SJCRH30 (cell line): ENCODE data around the gene RPAIN. TPM values are rescaled to one million over a fixed set of nuclear protein-coding genes. Genes with fewer than 3 reads are reported as not detected.

Source experiments
- DNase-seq, 2 experiments: peaks; one replicate each; pipeline ENCODE4 v3.0.0-alpha.2; 2015 to 2020
- H3K27ac ChIP-seq: fragments of 250-450 bp; sonication (Bioruptor Pico); 2 replicates; pipeline ENCODE4 v1.5.1; 2020; ENCODE audit warnings: mild to moderate bottlenecking, moderate library complexity
- H3K27me3 ChIP-seq: fragments of 250-450 bp; sonication (Bioruptor Pico); 2 replicates; pipeline ENCODE4 v1.5.1; 2020; ENCODE audit warnings: mild to moderate bottlenecking, moderate library complexity
- H3K36me3 ChIP-seq: fragments of 250-450 bp; sonication (Bioruptor Pico); 2 replicates; pipeline ENCODE4 v1.5.1; 2020; ENCODE audit warnings: mild to moderate bottlenecking, moderate library complexity
- H3K4me1 ChIP-seq: fragments of 250-450 bp; sonication (Bioruptor Pico); 2 replicates; pipeline ENCODE4 v1.5.1; 2020; ENCODE audit warnings: mild to moderate bottlenecking, moderate library complexity
- H3K4me3 ChIP-seq: fragments of 250-450 bp; sonication (Bioruptor Pico); 2 replicates; pipeline ENCODE4 v1.5.1; 2020; ENCODE audit warnings: mild to moderate bottlenecking, moderate library complexity
- H3K9me3 ChIP-seq: fragments of 250-450 bp; sonication (Bioruptor Pico); replicated peaks from 2 replicates; pipeline ENCODE4 v1.5.1; 2020; ENCODE audit warnings: mild to moderate bottlenecking, moderate library complexity
- total RNA-seq: library from RNA; depleted of rRNA; stranded (reverse); fragments of >200 nt; shearing (Covaris generic); gene quantifications from 2 replicates; pipeline ENCODE4 v1.2.3, GENCODE V29; 2014; rRNA removed

RPAIN gene, protein sequence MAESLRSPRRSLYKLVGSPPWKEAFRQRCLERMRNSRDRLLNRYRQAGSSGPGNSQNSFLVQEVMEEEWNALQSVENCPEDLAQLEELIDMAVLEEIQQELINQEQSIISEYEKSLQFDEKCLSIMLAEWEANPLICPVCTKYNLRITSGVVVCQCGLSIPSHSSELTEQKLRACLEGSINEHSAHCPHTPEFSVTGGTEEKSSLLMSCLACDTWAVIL
- total RNA-seq: 36.1 and 40.1 TPM in 2 replicates

DNA sequence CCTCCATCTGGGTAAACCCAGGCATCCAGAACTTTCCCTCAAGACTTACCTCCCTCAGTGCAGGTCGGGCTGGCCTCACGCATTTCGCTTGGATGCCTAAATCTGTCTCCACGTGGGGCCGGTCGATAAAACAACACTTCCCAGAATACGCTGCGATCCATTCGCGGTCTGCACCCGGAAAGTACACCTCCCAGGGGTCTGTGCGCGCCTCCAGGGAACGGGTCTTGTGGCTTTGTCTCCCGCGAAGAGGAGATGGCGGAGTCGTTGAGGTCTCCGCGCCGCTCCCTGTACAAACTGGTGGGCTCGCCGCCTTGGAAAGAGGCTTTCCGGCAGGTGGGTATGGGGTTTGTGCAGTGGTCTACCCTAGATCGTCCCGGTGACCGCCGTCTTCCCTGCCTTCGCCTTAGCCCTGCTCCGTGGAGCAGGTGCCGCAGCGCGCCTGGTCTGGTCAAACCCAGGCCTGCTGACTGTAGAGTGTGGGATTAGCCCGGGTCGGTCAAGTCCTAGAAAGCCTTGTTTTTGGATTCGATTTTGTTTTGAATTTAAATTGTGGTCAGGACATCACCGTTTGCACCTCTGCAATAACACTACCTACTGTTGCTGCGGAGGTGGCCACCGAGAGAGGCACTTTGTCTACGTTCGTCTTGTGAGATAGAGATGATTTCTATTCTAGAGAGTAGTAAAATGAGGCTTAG lies at the start of gene RPAIN:
Gene RPAIN (plus strand): TSS at position 224 of the 695 bp plus-strand sequence. CDS start 29 bp downstream, at position 253.
- H3K9me3 ChIP-seq: no peaks in the 10 kb centered on the region

DNA sequence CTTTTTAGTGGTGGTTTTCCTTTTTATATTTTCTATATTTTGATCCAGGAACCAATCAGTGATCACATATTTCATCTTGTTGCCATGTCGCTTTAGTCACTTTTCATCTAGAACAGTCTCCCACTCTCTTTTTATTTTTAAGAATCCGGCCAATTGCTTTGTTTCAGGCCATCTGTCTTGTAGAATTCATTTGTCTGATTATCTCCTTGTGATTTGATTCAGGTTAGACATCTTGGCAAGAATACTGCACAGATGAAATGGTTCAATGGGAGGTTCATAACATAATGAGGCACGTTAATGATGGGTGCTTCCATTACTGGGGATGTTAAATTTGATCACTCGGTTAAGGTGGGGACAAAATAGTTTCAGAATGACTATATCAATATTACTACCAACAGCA lies 49.6 kb upstream of the RPAIN start:
- H3K4me3 ChIP-seq: no peak overlapping the region
- H3K4me1 ChIP-seq: no peaks in the 10 kb centered on the region
- no peak overlapping the region for H3K27ac ChIP-seq
- H3K9me3 ChIP-seq: no peaks in the 10 kb centered on the region
- H3K27me3 ChIP-seq: no peaks in the 10 kb centered on the region
- H3K36me3 ChIP-seq: peaks cover 12% of the 10 kb centered on the region; the same call in 1 of the 2 replicates
- DNase-seq: no peak

More for the DNA sequence above, at the start of gene RPAIN:
- peak within 1 kb of the TSS; percentile 81 for H3K4me3 ChIP-seq
- H3K4me1 ChIP-seq: no peaks in the 10 kb centered on the region
- no peaks in the 10 kb centered on the region for H3K27me3 ChIP-seq
- peaks cover 16% of the 10 kb centered on the region for H3K36me3 ChIP-seq
- H3K27ac ChIP-seq: peak within 1 kb of the TSS; percentile 72
- peak; percentile 80 to 85 for DNase-seq

DNA sequence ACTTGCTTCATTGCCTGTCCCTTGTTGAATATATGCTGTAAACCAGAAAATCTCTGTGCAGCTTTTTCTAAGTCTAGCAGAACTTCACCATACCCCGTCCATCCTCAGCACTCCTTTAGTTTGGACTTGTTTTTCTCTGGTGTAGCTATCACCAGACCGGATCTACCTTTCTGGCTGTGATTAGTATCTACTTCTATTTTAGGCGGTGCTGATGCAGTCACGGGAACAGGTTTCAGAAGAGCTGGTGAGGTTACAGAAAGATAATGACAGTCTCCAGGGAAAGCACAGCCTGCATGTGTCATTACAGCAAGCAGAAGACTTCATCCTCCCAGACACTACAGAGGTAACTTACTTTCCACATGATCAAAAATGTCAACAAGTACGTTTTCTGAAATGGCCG lies 46.9 kb upstream of the RPAIN start:
- Histone ChIP-seq H3K9me3 (no peaks in the 10 kb centered on the region), H3K36me3 (peaks cover 11% of the 10 kb centered on the region; the same call in 1 of the 2 replicates)

DNA sequence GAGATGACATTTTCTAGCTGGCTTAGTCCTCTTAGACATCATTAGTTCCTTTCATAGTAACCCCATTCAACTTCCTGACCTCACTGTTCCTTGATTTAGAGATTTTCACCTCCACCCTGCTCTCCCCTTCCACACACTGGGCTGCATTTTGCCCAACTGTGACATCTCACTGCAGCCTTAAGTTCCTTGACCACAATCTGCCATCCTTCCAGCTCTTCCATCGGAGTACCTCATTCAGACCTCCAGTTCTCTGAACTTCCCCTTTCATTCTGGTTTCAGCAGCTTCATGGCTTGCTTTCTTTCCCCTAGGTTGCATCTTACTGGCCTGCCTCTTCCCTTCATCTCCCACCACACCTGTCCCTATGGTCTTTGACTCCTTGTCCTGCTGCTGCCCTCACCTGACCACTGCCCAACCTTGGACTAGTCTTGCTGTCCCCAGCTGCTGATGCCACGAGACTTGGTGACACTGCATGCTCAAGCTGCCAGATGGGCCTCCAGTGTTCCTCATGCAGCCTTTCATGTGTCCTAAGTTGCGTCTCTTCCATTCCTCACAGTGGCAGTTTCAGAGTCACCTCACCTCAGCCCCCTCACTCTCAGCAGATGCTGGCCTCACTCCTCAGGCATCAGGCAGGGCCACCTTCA lies 41.3 kb upstream of the RPAIN start:
- peaks cover 24% of the 10 kb centered on the region for H3K36me3 ChIP-seq
- no peaks in the 10 kb centered on the region for H3K4me1 ChIP-seq
- H3K4me3 ChIP-seq: no peak overlapping the region
- no peaks in the 10 kb centered on the region for H3K9me3 ChIP-seq
- no peaks in the 10 kb centered on the region for H3K27me3 ChIP-seq
- no peak for DNase-seq
- no peak overlapping the region for H3K27ac ChIP-seq

More for the DNA sequence above, 46.9 kb upstream of the RPAIN start:
- no peak overlapping the region for H3K4me3 ChIP-seq
- no peaks in the 10 kb centered on the region for H3K4me1 ChIP-seq
- no peak overlapping the region for H3K27ac ChIP-seq
- DNase-seq: no peak
- H3K27me3 ChIP-seq: no peaks in the 10 kb centered on the region

DNA sequence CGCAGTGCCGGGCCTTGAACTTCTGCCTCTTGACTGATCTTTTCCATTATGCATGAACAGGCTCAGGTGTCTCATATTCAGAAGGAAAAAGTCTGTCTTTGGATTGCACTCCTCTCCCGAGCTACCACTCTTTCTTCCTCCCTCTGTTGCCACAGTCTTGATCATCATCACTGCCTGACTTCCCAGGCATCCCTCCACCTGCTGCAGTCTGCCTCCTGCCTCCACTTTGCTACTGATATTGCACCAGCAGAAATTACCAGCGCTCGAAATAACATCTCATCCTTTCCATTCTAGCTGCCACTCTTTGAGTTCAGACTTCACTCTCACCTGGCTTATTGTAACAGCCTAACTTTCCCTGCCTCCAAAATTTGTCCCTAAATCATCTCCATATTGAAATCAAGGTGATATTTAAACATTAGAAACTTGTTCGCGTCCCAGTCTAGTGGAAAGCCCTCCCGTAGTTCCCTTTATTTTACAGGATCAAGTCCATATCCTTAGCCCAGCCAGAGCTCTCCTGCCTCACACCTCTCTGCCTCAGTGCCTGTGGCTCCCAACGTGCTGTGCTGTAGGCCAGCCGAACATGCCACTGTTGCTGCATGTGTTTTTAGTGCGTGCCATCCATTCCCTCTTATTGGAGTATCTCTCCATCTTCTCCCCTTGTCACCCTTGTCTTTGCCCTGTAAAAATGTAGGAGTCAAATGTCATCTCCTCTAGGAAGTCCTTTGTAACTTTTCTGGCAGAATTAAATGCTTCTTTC lies 40.5 kb upstream of the RPAIN start:
- Histone ChIP-seq H3K27ac (no peak overlapping the region), H3K27me3 (no peaks in the 10 kb centered on the region), H3K4me3 (no peak overlapping the region), H3K4me1 (no peaks in the 10 kb centered on the region), H3K36me3 (peaks cover 31% of the 10 kb centered on the region), H3K9me3 (no peaks in the 10 kb centered on the region)
- DNase-seq: no peak

DNA sequence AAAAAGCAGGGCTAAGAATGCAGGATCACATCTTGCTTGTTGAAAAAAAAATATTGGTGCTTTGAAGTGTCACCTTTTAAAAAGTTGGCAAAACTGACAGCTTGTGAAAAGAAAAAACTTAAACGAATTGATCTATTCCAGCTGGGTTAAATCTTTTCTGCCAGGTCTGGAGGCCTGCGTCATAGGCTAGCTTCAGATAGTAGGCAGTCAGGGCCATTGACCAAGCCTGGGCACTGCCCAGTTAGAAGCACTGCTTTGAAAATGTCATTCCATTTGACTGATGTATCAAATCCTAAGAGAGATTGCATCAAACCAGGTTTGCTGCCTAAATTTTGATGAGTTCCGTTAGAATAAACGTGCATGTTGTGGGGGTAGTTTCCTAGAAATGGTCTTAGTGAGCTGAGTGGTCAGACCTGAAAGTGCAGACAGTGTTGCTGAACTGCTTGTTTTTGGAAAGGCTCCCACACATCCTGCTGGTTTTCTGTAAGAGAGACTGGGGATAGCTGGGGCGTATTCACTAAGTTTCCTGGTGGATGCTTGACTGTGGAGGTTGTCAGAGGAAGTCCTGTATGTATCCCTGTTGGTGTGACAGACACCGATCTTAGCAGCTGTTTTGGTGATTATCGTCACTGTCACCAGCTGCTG lies 39.4 kb upstream of the RPAIN start:
- H3K9me3 ChIP-seq: no peaks in the 10 kb centered on the region
- DNase-seq: peak; percentile 3 to 19
- H3K4me1 ChIP-seq: no peaks in the 10 kb centered on the region
- H3K4me3 ChIP-seq: no peak overlapping the region
- peaks cover 39% of the 10 kb centered on the region for H3K36me3 ChIP-seq
- H3K27me3 ChIP-seq: no peaks in the 10 kb centered on the region
- H3K27ac ChIP-seq: no peak overlapping the region

DNA sequence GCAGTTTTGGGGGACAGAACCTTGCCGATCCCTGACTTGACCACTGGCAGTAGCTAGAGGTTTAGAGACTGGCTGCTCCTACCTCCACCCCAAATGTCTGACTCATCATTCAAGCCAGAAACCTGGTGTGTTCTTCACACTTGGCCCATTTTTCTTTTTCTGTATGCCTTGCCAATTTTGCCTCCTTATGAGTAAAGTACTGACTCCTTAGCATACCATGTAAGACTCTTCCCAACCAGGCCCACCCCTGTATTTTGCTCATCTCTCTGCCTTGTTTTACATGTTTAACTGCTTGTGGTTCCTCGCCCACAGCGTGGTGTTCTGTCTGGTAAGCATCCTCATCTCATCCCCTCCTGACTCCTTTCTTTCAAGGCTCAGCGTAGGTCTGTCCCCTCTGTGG lies 38.4 kb upstream of the RPAIN start:
- DNase-seq: no peak
- Histone ChIP-seq H3K27ac (no peak overlapping the region), H3K9me3 (no peaks in the 10 kb centered on the region), H3K4me1 (no peaks in the 10 kb centered on the region), H3K36me3 (peaks cover 38% of the 10 kb centered on the region), H3K4me3 (no peak overlapping the region), H3K27me3 (no peaks in the 10 kb centered on the region)

DNA sequence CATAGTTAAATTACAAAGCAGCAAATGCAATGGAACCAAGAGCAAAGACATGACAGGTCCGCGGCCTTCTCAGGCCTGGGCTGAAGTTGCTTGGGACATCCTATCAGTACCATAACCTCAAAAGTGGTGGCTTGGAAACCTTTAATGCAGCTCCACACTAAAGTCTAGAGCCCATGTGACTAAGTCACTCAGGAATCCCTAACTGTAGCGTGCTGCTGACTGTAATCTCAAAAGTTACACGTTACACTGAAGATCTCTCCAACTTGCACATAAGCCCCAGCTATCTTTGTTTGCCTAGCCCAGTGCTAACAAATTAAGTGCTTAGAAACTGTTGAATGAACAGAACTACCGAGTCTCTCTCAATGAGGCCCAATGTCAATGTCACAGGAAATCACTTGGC lies 28.3 kb upstream of the RPAIN start:
- Histone ChIP-seq H3K4me1 (no peaks in the 10 kb centered on the region), H3K9me3 (no peaks in the 10 kb centered on the region), H3K36me3 (peaks cover 31% of the 10 kb centered on the region), H3K27ac (no peak overlapping the region), H3K27me3 (no peaks in the 10 kb centered on the region), H3K4me3 (no peak overlapping the region)
- no peak for DNase-seq

DNA sequence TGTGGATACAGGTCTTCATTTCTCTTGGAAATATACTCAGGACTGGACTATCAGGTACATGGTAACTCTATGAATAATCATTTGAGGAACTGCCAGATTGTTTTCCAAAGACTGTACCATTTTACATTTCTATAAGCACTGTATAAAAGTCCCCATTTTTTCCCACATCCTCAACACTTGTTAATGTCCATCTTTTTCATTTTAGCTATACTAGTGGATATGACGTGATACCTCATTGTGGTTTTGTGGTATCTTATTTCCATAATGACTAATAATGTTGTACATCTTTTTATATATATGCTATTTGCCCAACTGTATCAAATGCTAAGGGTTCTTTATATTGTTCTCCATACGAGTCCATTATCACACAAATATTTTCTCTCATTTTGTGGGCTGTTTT lies 23.4 kb upstream of the RPAIN start:
- H3K4me3 ChIP-seq: no peak overlapping the region
- no peaks in the 10 kb centered on the region for H3K27me3 ChIP-seq
- no peak overlapping the region for H3K27ac ChIP-seq
- peaks cover 38% of the 10 kb centered on the region for H3K36me3 ChIP-seq
- H3K9me3 ChIP-seq: no peaks in the 10 kb centered on the region
- DNase-seq: no peak
- no peaks in the 10 kb centered on the region for H3K4me1 ChIP-seq

DNA sequence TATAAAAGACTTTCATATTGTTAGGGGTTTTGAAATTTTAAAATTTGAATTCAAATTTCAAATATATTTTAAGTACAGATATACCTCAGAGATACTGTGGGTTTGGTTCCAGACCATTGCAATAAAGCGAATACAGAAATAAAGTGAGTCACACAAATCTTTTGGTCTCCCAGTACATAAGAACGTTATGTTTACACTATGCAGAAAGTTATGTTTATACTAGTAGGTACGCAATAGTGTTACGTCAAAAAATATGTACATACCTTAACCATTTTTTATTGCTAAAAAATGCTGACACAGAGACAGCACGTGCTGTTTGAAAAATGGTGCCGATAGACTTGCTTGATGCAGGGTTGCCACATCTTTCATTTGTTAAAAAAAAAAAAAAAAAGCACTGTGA lies 20.2 kb upstream of the RPAIN start:
- peaks cover 48% of the 10 kb centered on the region for H3K36me3 ChIP-seq
- no peak for DNase-seq
- H3K27ac ChIP-seq: no peak overlapping the region
- no peaks in the 10 kb centered on the region for H3K4me1 ChIP-seq
- H3K9me3 ChIP-seq: no peaks in the 10 kb centered on the region
- no peaks in the 10 kb centered on the region for H3K27me3 ChIP-seq
- no peak overlapping the region for H3K4me3 ChIP-seq

DNA sequence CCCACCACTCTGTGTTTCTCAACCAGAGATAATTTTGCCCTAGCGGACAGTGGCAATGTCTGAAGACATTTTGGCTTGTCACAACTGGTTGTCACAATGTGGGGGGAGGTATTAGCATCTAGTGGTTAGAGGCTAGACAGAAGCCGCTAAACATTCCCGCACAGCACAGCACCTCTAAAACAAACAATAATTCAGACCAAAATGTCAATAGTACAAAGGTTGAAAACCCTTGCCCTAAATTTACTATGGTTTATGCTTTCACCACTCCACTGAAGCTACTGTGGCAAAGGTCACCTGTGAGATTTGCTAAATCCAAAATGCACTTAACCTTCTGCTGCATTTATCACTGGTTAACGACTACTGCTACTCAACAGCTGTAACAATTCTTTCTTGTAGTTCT lies 14.6 kb upstream of the RPAIN start:
- no peaks in the 10 kb centered on the region for H3K4me1 ChIP-seq
- no peak for DNase-seq
- peaks cover 59% of the 10 kb centered on the region for H3K36me3 ChIP-seq
- no peak overlapping the region for H3K4me3 ChIP-seq
- no peaks in the 10 kb centered on the region for H3K9me3 ChIP-seq
- no peak overlapping the region for H3K27ac ChIP-seq
- no peaks in the 10 kb centered on the region for H3K27me3 ChIP-seq

DNA sequence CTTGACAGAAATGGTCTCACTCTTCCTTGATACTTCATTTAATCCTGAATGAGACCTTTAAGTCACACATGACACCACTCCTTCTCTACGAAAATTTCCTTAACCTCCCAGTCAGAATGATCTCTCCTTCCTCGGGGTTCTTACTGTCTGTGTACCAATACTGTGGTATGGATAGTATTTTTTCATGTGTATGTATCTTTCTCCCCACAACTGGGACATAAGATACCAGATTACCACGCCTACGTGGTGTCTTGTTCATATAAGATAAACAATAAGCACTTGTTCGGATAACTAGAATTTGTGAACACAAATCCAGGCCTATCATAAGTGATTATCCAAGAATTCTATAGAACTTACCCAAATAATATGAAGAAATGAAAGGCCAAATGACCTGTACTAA lies 11.8 kb upstream of the RPAIN start:
- Histone ChIP-seq H3K9me3 (no peaks in the 10 kb centered on the region), H3K27me3 (no peaks in the 10 kb centered on the region), H3K4me3 (no peak overlapping the region), H3K27ac (no peak overlapping the region), H3K36me3 (peaks cover 65% of the 10 kb centered on the region), H3K4me1 (no peaks in the 10 kb centered on the region)
- no peak for DNase-seq

DNA sequence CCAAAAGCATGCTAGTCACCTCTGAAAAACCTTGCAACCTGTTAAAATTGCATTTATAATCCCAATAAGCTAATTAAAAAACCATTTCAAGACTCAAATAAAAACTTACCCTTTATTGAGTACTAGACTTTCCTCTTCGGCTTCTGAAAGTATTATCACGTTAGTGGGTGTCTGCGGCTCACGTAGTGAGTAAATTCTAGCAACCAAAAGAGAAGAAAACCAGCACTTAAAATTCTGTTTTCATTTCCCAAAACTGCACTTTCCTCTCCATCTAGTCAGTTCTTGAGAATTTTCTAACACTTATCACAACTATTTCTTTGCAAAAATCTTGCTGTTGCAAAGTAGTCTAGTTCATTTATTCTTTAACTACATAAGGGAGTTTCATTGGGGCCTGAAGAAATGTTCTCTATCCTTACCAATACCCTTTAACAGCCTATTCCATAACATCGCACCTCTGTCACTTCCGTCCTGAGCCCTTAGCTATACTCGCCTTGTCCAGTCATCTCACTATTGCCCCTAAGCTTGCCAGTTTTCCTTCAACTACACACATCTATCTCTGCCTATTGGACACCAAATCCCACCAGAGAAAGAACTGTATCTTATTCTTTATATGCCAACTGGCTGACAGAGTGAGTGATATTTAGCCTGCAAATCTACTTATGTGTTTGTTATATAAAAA lies 9.2 kb upstream of the RPAIN start:
- Histone ChIP-seq H3K9me3 (no peaks in the 10 kb centered on the region), H3K4me3 (no peak overlapping the region), H3K27ac (no peak overlapping the region), H3K36me3 (peaks cover 61% of the 10 kb centered on the region), H3K27me3 (no peaks in the 10 kb centered on the region), H3K4me1 (no peaks in the 10 kb centered on the region)
- no peak for DNase-seq

DNA sequence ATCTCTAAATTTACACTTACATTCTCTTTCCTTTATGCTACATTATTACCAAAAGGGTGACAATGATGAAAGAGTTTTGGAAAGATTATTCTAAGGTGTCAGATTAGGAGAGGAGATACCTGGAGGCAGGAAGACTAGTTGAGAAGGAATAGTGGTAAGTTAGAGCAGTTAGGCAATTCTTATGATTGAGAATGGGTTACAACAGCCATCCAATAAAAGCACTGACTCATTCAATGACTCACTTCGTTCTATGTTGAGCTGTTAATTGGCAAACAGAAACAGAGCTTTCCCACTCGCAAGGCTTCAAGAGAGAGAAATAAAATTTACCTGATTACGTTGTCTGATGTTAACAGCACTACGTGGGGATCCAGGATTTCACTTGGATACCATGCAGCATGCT lies 6.3 kb upstream of the RPAIN start:
- H3K36me3 ChIP-seq: peaks cover 41% of the 10 kb centered on the region
- no peak for DNase-seq
- H3K4me3 ChIP-seq: no peak overlapping the region
- H3K27me3 ChIP-seq: no peaks in the 10 kb centered on the region
- H3K4me1 ChIP-seq: no peaks in the 10 kb centered on the region
- H3K9me3 ChIP-seq: no peaks in the 10 kb centered on the region
- H3K27ac ChIP-seq: no peak overlapping the region
